SK-N-SH (cell line): ENCODE results near the gene EEF1AKMT3. TPM values are rescaled to one million over a fixed set of nuclear protein-coding genes. Genes with fewer than 3 reads are reported as not detected.

Experiments used
- CTCF ChIA-PET: fragments of 300-600, 350-600 bp; formaldehyde crosslinking; extraction: SDS; loops from one replicate; lab custom pipeline; 2021; lab: Yijun Ruan, JAX
- POLR2A ChIA-PET: fragments of 350-600 bp; sonication (Branson Sonifier 250); formaldehyde crosslinking; extraction: SDS; loops from one replicate; lab custom pipeline; 2020; ENCODE audit warnings: antibody characterized with exemption, inconsistent platforms; lab: Yijun Ruan, JAX
- DNase-seq: peaks from one replicate; pipeline ENCODE4 v3.0.0; 2012
- H2AFZ ChIP-seq: fragments of 200-600 bp; sonication (generic); 2 replicates; pipeline ENCODE4 v1.8.1; 2016; ENCODE audit warnings: antibody characterized with exemption, mild to moderate bottlenecking, low read depth
- H3F3A ChIP-seq: fragments of 200-600 bp; sonication (generic); replicated peaks from 2 replicates; pipeline ENCODE3; 2016; ENCODE audit warnings: antibody characterized with exemption, mild to moderate bottlenecking; ENCODE audit not compliant: insufficient read depth
- H3K27ac ChIP-seq, 2 experiments: fragments of 200-500 bp in 1 of 2; fragments of 200-600 bp in 1 of 2; sonication (Bioruptor generic) in 1 of 2; sonication (generic), shearing (Covaris generic) in 1 of 2; 2 replicates each; pipeline versions ENCODE4 v1.5.1 to v1.6.1; 2014 to 2016; ENCODE audit warnings: low read depth in 2 of 2, inconsistent platforms in 1 of 2, low read length in 1 of 2, mild to moderate bottlenecking in 1 of 2, mixed read lengths in 1 of 2
- H3K27me3 ChIP-seq: fragments of 200-600 bp; sonication (generic), shearing (Covaris generic); 2 replicates; pipeline ENCODE4 v1.6.1; 2016; ENCODE audit warnings: mixed run types; ENCODE audit not compliant: insufficient read depth
- H3K36me3 ChIP-seq, 2 experiments: fragments of 200-500 bp in 1 of 2; fragments of 200-600 bp in 1 of 2; sonication (Bioruptor generic) in 1 of 2; sonication (generic) in 1 of 2; replicated peaks in 1 of 2; 2 replicates each; pipeline versions ENCODE3 to v1.5.1; 2014 to 2016; ENCODE audit warnings: low read length in 1 of 2, mild to moderate bottlenecking in 1 of 2; ENCODE audit not compliant: insufficient read depth in 2 of 2, control insufficient read depth in 1 of 2
- H3K4me1 ChIP-seq, 2 experiments: fragments of 200-500 bp in 1 of 2; fragments of 200-600 bp in 1 of 2; sonication (Bioruptor generic) in 1 of 2; sonication (generic), shearing (Covaris generic) in 1 of 2; 2 replicates each; pipeline versions ENCODE4 v1.5.1 to v1.6.1; 2014 to 2016; ENCODE audit warnings: low read depth in 1 of 2, low read length in 1 of 2, mixed run types in 1 of 2; ENCODE audit not compliant: insufficient read depth in 2 of 2, control insufficient read depth in 1 of 2
- H3K4me2 ChIP-seq: fragments of 200-600 bp; sonication (generic), shearing (Covaris generic); 2 replicates; pipeline ENCODE4 v1.6.1; 2017; ENCODE audit warnings: mixed run types
- H3K4me3 ChIP-seq, 2 experiments: fragments of 200-500 bp in 1 of 2; fragments of 200-600 bp in 1 of 2; sonication (Bioruptor generic) in 1 of 2; sonication (generic), shearing (Covaris generic) in 1 of 2; 2 replicates each; pipeline versions ENCODE4 v1.5.1 to v1.8.1; 2014 to 2016; ENCODE audit warnings: low read depth in 2 of 2, inconsistent platforms in 1 of 2, low read length in 1 of 2, mild to moderate bottlenecking in 1 of 2, mixed read lengths in 1 of 2, moderate library complexity in 1 of 2
- H3K79me2 ChIP-seq: fragments of 200-600 bp; sonication (generic); 2 replicates; pipeline ENCODE4 v1.8.1; 2017; ENCODE audit warnings: mild to moderate bottlenecking; ENCODE audit not compliant: insufficient read depth
- H3K9ac ChIP-seq: fragments of 200-600 bp; sonication (generic); 2 replicates; pipeline ENCODE4 v1.6.1; 2017; ENCODE audit warnings: mixed run types
- H3K9me2 ChIP-seq: fragments of 200-600 bp; sonication (generic); 2 replicates; pipeline ENCODE4 v1.6.1; 2017; ENCODE audit warnings: mixed run types
- H3K9me3 ChIP-seq: fragments of 200-600 bp; sonication (generic); 2 replicates; pipeline ENCODE4 v1.6.1; 2017; ENCODE audit warnings: mixed run types, mild to moderate bottlenecking, moderate library complexity
- H4K20me1 ChIP-seq: fragments of 200-600 bp; sonication (generic); 2 replicates; pipeline ENCODE4 v1.6.1; 2017; ENCODE audit warnings: mild to moderate bottlenecking, mixed run types; ENCODE audit not compliant: insufficient read depth
- EZH2phosphoT487 ChIP-seq: fragments of 200-600 bp; sonication (generic); IDR thresholded peaks from 2 replicates; pipeline ENCODE4 v1.6.1; 2017; ENCODE audit warnings: low read depth, mixed run types, mild to moderate bottlenecking, antibody characterized with exemption, moderate library complexity, borderline replicate concordance
- FOSL2 ChIP-seq: IDR thresholded peaks from 2 replicates; pipeline ENCODE4 v1.4.0; 2012; ENCODE audit warnings: low read depth, mild to moderate bottlenecking, moderate library complexity, borderline replicate concordance
- FOXJ3 ChIP-seq: sonication (generic); formaldehyde crosslinking; IDR thresholded peaks from 2 replicates; pipeline ENCODE4 v1.5.1; 2020; ENCODE audit warnings: mild to moderate bottlenecking, missing genetic modification reagents
- FOXM1 ChIP-seq: IDR thresholded peaks from 2 replicates; pipeline ENCODE4 v1.4.0; 2012; ENCODE audit warnings: low read depth, mild to moderate bottlenecking
- GABPA ChIP-seq: IDR thresholded peaks from 2 replicates; pipeline ENCODE4 v1.4.0; 2012; ENCODE audit warnings: low read depth, mild to moderate bottlenecking
- GATA2 ChIP-seq: sonication (generic); formaldehyde crosslinking; IDR thresholded peaks from 2 replicates; pipeline ENCODE4 v1.5.0; 2020; ENCODE audit warnings: mild to moderate bottlenecking, missing genetic modification reagents
- JUND ChIP-seq: IDR thresholded peaks from 2 replicates; pipeline ENCODE4 v1.4.0; 2012
- MEF2A ChIP-seq: IDR thresholded peaks from 2 replicates; pipeline ENCODE4 v1.4.0; 2012; ENCODE audit warnings: low read depth, borderline replicate concordance
- NFIC ChIP-seq: IDR thresholded peaks from 2 replicates; pipeline ENCODE4 v1.4.0; 2012; ENCODE audit warnings: borderline replicate concordance
- NRF1 ChIP-seq: IDR thresholded peaks from 2 replicates; pipeline ENCODE4 v1.6.1; 2012; ENCODE audit warnings: low read depth, mild to moderate bottlenecking, low read length
- RCOR1 ChIP-seq: fragments of 150-350 bp; IDR thresholded peaks from 2 replicates; pipeline ENCODE4 v1.6.1; 2017; ENCODE audit warnings: antibody characterized with exemption, low read length
- REST ChIP-seq: IDR thresholded peaks from 2 replicates; pipeline ENCODE4 v1.6.1; 2012; ENCODE audit warnings: mild to moderate bottlenecking, low read depth, low read length, moderate library complexity
- TAF1 ChIP-seq: IDR thresholded peaks from 2 replicates; pipeline ENCODE4 v1.6.1; 2012; ENCODE audit warnings: low read depth, mild to moderate bottlenecking, low read length, moderate library complexity, borderline replicate concordance
- TEAD4 ChIP-seq: IDR thresholded peaks from 2 replicates; pipeline ENCODE4 v1.4.0; 2012; ENCODE audit warnings: mild to moderate bottlenecking, borderline replicate concordance; ENCODE audit not compliant: insufficient read depth
- USF1 ChIP-seq: IDR thresholded peaks from 2 replicates; pipeline ENCODE4 v1.4.0; 2012; ENCODE audit warnings: low read depth, borderline replicate concordance
- ZBTB33 ChIP-seq: IDR thresholded peaks from 2 replicates; pipeline ENCODE4 v1.4.0; 2012; ENCODE audit warnings: low read depth, borderline replicate concordance
- WGBS: methylation state at CpG from one replicate; pipeline ENCODE4 v1.1.6; 2017; ENCODE audit warnings: low lambda C conversion rate; 5-methylcytosine and 5-hydroxymethylcytosine counted together
- polyA plus RNA-seq, 3 experiments: library from polyadenylated mRNA; depleted of rRNA; stranded (reverse); fragments of >200 nt; gene quantifications; 2 replicates each; pipeline ENCODE4 v1.2.3, GENCODE V29; 2012

The EEF1AKMT3 gene
- polyA plus RNA-seq, 1 of the 3 experiments (the other 2 are of a cell fraction): 10.3 TPM

- DNase-seq: no peak
- Histone ChIP-seq H4K20me1 (no peaks in the 10 kb centered on the region), H3K9me2 (no peaks in the 10 kb centered on the region), H3K9me3 (no peaks in the 10 kb centered on the region), H3K4me2 (no peak overlapping the region), H3K27ac (no peak overlapping the region), H3F3A (peaks cover 17% of the 10 kb centered on the region), H3K4me3 (no peak overlapping the region; a peak in 1 of 4 replicates), H2AFZ (no peak overlapping the region), H3K79me2 (no peaks in the 10 kb centered on the region), H3K36me3 (peaks cover 3 to 17% of the 10 kb centered on the region in 2 experiments), H3K27me3 (no peaks in the 10 kb centered on the region), H3K9ac (no peak overlapping the region), H3K4me1 (peaks cover 0 to 12% of the 10 kb centered on the region in 2 experiments; a peak in 1 of 4 replicates)
- TF ChIP-seq FOSL2 (no peak), NFIC (no peak), FOXM1 (no peak), RCOR1 (no peak), NRF1 (no peak), MEF2A (no peak), FOXJ3 (CRISPR knock-in tag) (no peak), USF1 (no peak), ZBTB33 (no peak), JUND (no peak), REST (no peak), GATA2 (CRISPR knock-in tag) (no peak), GABPA (no peak), EZH2phosphoT487 (no peak), TAF1 (no peak), TEAD4 (no peak)
- WGBS: 85% methylated on average over 13 of the region's 13 CpGs
- ChIA-PET POLR2A (interaction anchor here (1.1 to 1.8 kb wide), 2 partner anchors 14 to 37 kb away, joined by 3 to 5 read pairs; partner anchors contain the start of genes OS9 and TSPAN31), CTCF (interaction anchor here (0.9 kb wide), 1 partner anchor 98 kb away, joined by 4 read pairs; the partner anchor contains the start of gene B4GALNT1)
These were observed 41.9 kb upstream of the EEF1AKMT3 start for GRCh38 chr12:57730336-57731067.
